Stimulated activated CD8-positive, alpha-beta memory T cell treated with anti-CD3 and anti-CD28 coated beads, Interleukin-12 subunit alpha, Interleukin-12 subunit beta, amount 100 ng/mL, for 1 hour (primary cell): ENCODE measurements around the gene NOP10.

Source experiments
- DNase-seq: peaks from one replicate; pipeline ENCODE4 v3.0.0-alpha.2; 2020; ENCODE audit warnings: low read depth

NOP10 gene

DNA sequence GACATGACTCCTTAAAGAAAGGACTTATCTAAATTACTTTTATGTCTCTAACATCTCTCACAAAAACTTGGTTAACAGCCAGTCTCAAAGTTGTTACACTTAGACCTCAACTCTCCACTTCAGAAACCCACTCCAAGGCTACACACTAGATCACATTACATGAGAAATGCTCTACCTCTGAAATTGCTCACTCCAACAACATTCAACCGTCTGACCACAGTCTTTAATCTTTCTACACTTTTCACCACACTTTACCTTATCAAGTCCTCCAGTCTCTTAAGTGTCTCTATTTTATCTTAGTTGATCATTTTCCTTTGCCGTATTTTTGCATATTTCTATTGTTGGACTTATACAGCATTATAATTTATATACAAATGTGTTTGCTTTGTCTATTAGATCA, 11.1 kb downstream of the NOP10 start:
- no peak for DNase-seq

- DNase-seq: no peak
Observed at GRCh38 chr15:34330279-34330678, 12.7 kb downstream of the NOP10 start.

DNA sequence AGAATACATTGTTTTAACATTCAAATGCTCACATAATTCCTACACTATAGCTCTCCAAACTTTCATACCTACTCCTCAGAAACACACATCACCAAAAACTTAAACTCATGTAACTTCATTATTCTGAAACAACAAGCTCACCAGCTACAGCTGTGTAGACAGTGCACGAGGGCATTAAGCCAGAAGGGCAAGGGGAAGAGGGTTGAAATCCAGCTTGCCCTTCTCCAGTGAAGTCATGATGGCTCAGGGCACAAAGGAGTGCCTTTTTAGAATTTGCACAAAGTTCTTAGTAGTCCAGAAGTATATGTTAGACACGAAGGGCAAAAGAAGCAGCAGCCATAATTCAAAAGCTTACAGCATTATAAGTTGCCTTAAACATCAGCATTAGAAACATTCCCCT, 13.9 kb downstream of the NOP10 start:
- no peak for DNase-seq

DNA sequence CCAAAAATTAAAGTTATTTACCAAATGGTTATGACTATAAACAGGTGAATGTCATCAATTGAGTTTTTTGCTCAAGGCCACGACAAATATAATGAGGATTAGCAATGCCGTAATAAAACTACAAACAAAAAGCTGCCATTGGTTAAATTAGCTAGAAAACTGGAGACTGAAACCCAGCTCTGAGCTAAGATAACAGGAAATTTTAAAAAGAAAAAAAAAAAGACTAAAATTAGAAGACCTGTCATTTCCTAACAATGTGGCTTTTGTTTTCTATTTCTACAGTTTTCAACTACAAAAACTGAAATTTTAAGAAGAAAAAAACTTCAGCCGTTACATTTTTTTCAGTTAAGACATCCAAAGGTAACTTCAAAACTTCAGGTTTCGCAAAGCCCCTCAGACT, 15.0 kb downstream of the NOP10 start:
- no peak for DNase-seq

DNA sequence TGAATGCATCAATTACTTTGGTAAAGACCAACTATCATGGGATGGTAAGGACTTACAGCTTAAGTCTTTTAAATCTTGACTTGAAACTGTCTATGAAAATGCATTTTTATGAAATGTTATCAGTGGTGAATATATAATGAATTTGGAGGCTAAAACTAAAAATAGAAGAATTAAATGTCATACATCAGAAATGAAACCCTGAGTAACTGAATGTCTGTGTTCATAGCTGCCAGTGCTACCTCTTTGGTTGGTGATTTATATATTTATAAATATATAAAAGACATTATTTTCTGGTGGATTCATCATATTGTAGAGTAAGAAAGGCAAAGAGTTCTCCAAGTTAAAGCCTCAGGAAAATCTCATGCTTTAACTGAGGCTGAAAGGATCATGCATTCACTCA, 17.6 kb downstream of the NOP10 start:
- DNase-seq: no peak

DNA sequence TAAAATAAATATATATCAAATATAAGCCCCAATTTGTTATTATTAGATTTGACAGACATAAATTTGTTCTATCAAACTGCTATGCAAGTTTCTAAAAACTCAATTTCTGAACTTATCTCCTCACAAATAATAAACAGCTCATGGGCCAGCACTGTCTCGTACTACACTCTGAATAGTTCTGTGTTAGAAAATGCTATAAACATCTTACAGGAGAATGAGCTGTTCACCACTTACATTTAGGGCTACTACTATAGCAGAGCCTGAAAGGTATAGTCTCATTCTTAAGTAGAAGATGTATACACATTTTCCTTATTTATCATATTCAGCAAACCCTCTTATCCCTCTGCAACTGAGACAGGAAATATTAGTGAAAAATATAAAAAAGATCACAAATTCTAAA, 18.0 kb downstream of the NOP10 start:
- no peak for DNase-seq

DNA sequence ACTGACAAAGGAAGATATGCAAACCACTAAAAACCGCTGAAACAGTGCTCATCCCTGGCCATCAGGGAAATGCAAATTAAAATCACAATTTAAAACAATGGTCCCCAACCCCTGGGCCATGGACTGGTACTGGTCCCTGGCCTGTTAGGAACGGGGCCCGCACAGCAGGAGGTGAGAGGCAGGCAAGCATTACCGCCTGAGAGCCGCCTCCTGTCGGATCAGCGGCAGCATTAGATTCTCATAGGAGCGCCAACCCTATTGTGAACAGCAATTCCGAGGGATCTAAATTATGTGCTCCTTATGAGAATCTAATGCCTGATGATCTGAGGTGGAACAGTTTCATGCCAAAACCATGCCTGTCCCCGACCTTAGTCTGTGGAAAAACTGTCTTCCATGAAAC, 19.7 kb downstream of the NOP10 start:
- DNase-seq: no peak

DNA sequence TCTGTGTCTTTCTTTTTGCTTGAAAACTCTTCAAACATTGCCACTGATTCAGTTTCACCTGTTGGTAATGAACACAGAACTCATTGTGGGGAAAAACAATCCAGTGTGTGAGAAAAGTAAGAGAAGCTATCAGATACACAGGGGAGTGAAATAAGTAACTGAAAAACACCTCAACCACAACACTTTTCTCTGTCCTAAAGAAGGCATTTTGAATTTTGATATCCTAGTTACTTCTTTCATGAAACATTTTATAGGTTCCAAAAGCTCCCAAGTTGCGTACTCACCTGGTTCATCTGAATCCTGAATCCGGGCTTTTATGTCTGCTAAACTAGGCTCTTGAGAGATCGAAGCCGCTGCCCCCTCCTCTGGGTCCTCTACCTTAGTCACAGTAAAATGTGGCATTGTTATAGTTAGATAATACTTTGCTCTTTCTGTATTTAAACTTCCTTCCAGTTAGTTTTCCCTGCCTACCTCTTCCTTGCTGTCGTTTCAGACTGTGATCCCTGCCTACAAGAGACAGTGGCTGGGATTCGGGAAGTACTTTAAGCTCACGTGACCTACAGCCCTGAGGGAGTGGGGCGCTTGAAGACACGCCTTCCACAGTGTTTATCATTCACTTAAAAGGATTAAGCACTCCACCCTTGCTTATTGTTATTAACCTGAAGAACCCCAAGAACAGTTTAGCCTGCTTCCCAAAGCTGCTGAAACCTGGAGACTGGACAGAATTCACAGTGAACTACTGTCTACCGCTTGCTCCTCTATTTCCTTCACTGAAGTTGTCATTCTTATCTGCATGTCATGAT, 24.5 kb downstream of the NOP10 start:
- no peak for DNase-seq

DNA sequence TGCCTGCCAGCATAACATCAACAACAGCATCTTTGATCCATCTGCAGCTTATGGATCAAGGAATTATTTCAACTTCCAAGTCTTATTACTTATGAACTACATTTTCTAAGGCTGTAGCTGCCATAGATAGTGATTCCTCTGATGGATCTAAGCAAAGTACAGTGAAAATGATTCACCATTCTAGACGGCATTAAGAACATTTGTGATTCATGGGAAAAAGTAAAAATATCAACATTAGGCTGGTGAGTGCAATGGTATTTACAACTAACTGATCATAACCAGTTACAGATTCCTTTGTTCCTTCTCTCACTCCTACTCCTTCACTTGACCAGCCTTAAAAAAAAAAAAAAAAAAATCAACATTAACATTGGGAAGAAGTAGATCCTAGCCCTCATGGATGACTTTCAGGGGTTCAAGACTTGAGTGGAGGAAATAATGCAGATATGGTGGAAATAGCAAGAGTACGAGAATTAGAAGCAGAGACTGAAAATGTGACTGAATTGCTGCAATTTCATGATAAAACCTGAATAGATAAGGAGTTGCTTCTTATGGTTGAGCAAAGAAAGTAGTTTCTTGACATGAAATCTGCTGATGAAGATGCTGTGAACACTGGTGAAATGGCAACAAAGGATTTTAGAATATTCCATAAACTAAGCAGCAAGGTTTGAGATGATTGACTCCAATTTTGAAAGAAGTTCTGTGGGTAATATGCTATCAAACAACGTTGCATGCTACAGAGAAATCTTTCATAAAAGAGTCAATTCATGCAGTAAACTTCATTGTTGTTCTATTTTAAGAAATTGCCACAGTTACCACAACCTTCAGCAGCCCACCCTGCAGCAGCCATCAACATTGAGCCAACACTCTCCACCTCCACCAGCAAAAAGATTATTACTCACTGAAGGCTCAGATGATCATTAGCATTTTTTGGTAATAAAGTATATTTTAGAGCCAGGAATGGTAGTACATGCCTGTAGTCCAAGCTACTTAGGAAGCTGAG, 28.1 kb downstream of the NOP10 start:
- no peak for DNase-seq

DNA sequence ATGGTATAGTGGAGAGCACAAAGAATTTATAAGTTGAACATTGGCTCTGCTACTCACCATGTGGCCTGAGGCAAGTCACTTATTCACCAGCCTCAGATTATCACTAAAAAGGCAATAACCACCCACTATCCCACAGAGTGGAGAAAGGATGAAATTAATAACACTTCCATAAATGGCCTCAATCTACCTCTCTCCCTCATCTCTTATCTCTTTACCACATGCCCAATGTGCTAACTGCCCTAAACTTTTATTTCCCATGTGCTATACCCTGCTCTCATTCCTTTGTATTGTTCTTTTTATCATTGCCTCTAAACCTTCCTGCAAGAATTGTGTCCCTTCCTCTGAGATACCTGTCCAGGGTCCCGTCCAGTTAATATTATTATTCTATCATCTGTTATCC, 31.4 kb downstream of the NOP10 start:
- DNase-seq: no peak

DNA sequence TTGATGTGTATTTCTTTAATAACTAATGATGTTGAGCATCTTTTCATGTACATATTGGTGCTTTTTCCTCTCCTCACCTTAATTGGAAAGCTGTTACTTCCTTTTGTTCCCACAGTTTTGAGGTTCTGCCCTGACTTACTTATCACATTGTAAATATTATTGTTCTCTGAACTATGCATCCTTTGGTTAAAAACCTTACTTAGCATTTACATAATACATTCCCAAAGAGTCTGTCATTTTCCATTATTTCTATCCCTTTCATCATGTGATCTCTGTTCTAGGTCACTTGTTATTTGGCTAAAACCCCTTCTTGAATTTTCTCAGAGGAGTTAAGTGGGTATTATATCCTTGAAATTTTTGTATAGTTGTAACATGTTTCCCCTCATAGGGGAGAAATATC, 38.3 kb downstream of the NOP10 start:
- no peak for DNase-seq

DNA sequence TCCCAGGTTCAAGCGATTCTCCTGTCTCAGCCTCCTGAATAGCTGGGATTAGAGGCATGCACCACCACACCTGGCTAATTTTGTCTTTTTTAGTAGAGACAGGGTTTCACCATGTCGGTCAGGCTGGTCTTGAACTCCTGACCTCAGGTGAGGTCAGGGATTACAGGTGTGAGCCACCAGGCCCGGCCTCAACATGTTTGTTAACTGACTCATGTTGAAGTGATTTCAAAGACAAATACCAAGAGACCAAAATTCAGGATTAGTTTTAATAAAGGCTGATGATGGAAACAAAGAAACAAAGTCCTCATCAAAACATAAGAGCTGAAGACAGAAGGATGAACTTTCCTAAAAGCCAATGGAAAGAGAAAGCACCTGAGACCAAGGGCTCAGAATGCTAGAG, 41.9 kb downstream of the NOP10 start:
- no peak for DNase-seq

DNA sequence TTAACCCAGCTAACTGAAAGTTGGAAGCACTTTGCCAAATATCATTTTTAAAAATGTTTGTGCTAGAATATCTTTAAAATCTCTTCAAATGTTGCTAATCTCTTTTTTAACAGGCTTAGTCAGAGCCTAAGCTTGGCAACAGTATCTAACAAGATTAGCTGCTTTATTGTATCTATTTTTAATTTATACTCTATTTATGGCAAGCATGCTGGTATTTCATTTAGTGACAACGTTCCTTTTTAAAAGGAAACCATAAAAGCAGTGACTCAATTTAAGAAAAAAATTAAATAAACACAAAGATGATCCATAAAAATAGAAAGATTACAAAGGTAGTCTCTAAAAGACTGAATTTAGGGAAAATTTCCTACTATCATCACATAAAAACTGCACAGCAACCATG, 45.9 kb downstream of the NOP10 start:
- no peak for DNase-seq

DNA sequence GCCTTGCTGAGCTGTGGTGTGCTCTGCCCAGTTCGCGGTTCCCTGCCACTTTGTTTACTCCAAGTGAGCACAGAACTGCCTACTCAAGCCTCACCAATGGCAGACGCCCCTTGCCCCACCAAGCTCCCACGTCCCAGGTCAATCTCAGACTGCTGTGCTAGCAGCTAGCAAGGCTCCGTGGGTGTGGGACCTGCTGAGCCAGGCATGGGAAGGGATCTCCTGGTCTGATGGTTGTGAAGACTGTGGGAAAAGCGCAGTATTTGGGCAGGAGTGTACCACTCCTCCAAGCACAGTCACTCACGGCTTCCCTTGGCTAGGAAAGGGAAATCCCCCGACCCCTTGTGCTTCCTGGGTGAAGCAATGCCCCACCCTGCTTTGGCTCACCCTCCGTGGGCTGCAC, 50.3 kb downstream of the NOP10 start:
- DNase-seq: no peak
